Mucosa of rectum (tissue), 2 donors: ENCODE results near the gene RAB40C.

ENCODE experiments used
- H3K27ac ChIP-seq, 2 donors: one replicate each; pipeline ENCODE4 v1.7.0; 2013; ENCODE audit warnings: inconsistent platforms in 2 of 2, low read depth in 2 of 2, low read length in 2 of 2
- H3K27me3 ChIP-seq, 2 donors: one replicate each; pipeline ENCODE4 v1.7.0; 2013; ENCODE audit warnings: low read length in 2 of 2; ENCODE audit not compliant: control insufficient read depth in 2 of 2, insufficient read depth in 2 of 2
- H3K36me3 ChIP-seq, 2 donors: one replicate each; pipeline ENCODE4 v1.7.0; 2013; ENCODE audit warnings: low read length in 2 of 2; ENCODE audit not compliant: control insufficient read depth in 2 of 2, insufficient read depth in 2 of 2
- H3K4me1 ChIP-seq, 2 donors: one replicate each; pipeline ENCODE4 v1.7.0; 2013; ENCODE audit warnings: low read length in 2 of 2, mild to moderate bottlenecking in 1 of 2; ENCODE audit not compliant: control insufficient read depth in 2 of 2, insufficient read depth in 2 of 2
- H3K4me3 ChIP-seq, 2 donors: one replicate each; pipeline ENCODE4 v1.7.0; 2013; ENCODE audit warnings: low read length in 2 of 2
- H3K9ac ChIP-seq, 2 donors: one replicate each; pipeline ENCODE4 v1.7.0; 2013; ENCODE audit warnings: low read length in 2 of 2, low read depth in 1 of 2, mild to moderate bottlenecking in 1 of 2
- H3K9me3 ChIP-seq, 2 donors: one replicate each; pipeline ENCODE4 v1.7.0; 2013; ENCODE audit warnings: low read length in 2 of 2; ENCODE audit not compliant: control insufficient read depth in 2 of 2
- donor health status: healthy.
- donor health status: Normal muscosa, but diverticular disease.

RAB40C gene

GRCh38 chr16:658679-659571 is 69.1 kb downstream of the RAB40C start:
- Histone ChIP-seq H3K4me3 (no peak overlapping the region), H3K27me3 (no peaks in the 10 kb centered on the region), H3K36me3 (peaks cover 1 to 2% of the 10 kb centered on the region in 2 donors), H3K27ac (no peak overlapping the region), H3K9me3 (no peaks in the 10 kb centered on the region), H3K9ac (no peak overlapping the region), H3K4me1 (peaks cover 9% of the 10 kb centered on the region in 2 donors)

GRCh38 chr16:659618-660017 is 69.8 kb downstream of the RAB40C start:
- no peaks in the 10 kb centered on the region for H3K9me3 ChIP-seq
- H3K27ac ChIP-seq, result no peak overlapping the region
- H3K36me3 ChIP-seq, result peaks cover 1 to 2% of the 10 kb centered on the region in 2 donors
- H3K9ac ChIP-seq, result no peak overlapping the region
- no peak overlapping the region for H3K4me3 ChIP-seq
- no peaks in the 10 kb centered on the region for H3K27me3 ChIP-seq
- peaks cover 9% of the 10 kb centered on the region in 2 donors for H3K4me1 ChIP-seq

- Histone ChIP-seq H3K9me3 (no peaks in the 10 kb centered on the region), H3K4me3 (peak overlapping the region in 1 of 2 donors; percentile 50), H3K27ac (peak overlapping the region; percentile 52 to 68), H3K9ac (peak overlapping the region in 1 of 2 donors; percentile 19), H3K36me3 (peaks cover 1 to 2% of the 10 kb centered on the region in 2 donors), H3K4me1 (peaks cover 9% of the 10 kb centered on the region in 2 donors), H3K27me3 (no peaks in the 10 kb centered on the region)
These were observed 70.2 kb downstream of the RAB40C start for GRCh38 chr16:660132-660458.

- Histone ChIP-seq H3K9ac (peak overlapping the region in 1 of 2 donors; percentile 19), H3K9me3 (no peaks in the 10 kb centered on the region), H3K36me3 (peaks cover 1 to 2% of the 10 kb centered on the region in 2 donors), H3K4me1 (peaks cover 9% of the 10 kb centered on the region in 2 donors), H3K4me3 (peak overlapping the region; percentile 41 to 50), H3K27me3 (no peaks in the 10 kb centered on the region), H3K27ac (peak overlapping the region; percentile 52 to 68)
These were observed 70.8 kb downstream of the RAB40C start for GRCh38 chr16:660459-661183.

- H3K36me3 ChIP-seq, result peaks cover 1 to 2% of the 10 kb centered on the region in 2 donors
- peak overlapping the region in 1 of 2 donors; percentile 52 for H3K27ac ChIP-seq
- H3K27me3 ChIP-seq, result no peaks in the 10 kb centered on the region
- H3K4me3 ChIP-seq, result peak overlapping the region in 1 of 2 donors; percentile 39
- H3K9me3 ChIP-seq, result no peaks in the 10 kb centered on the region
- H3K9ac ChIP-seq, result peak overlapping the region in 1 of 2 donors; percentile 8
- peaks cover 9% of the 10 kb centered on the region in 2 donors for H3K4me1 ChIP-seq
These were observed 71.4 kb downstream of the RAB40C start for GRCh38 chr16:661184-661821.

GRCh38 chr16:662095-662494 is 72.2 kb downstream of the RAB40C start:
- H3K9me3 ChIP-seq, result no peaks in the 10 kb centered on the region
- no peak overlapping the region for H3K4me3 ChIP-seq
- H3K9ac ChIP-seq, result no peak overlapping the region
- H3K4me1 ChIP-seq, result peaks cover 9% of the 10 kb centered on the region in 2 donors
- H3K27ac ChIP-seq, result no peak overlapping the region
- H3K36me3 ChIP-seq, result peaks cover 1 to 2% of the 10 kb centered on the region in 2 donors
- no peaks in the 10 kb centered on the region for H3K27me3 ChIP-seq

- Histone ChIP-seq H3K27me3 (no peaks in the 10 kb centered on the region), H3K9ac (no peak overlapping the region), H3K4me1 (peaks cover 12 to 13% of the 10 kb centered on the region in 2 donors), H3K27ac (no peak overlapping the region), H3K36me3 (peaks cover 1 to 2% of the 10 kb centered on the region in 2 donors), H3K4me3 (no peak overlapping the region), H3K9me3 (no peaks in the 10 kb centered on the region)
These were observed 72.7 kb downstream of the RAB40C start for GRCh38 chr16:662597-662996.

GRCh38 chr16:666572-666971 is 76.7 kb downstream of the RAB40C start:
- peaks cover 12 to 15% of the 10 kb centered on the region in 2 donors for H3K4me1 ChIP-seq
- no peaks in the 10 kb centered on the region for H3K9me3 ChIP-seq
- H3K9ac ChIP-seq, result no peak overlapping the region
- no peak overlapping the region for H3K4me3 ChIP-seq
- H3K36me3 ChIP-seq, result peaks cover 16 to 21% of the 10 kb centered on the region in 2 donors
- no peaks in the 10 kb centered on the region for H3K27me3 ChIP-seq
- H3K27ac ChIP-seq, result no peak overlapping the region

- H3K36me3 ChIP-seq, result peaks cover 20 to 25% of the 10 kb centered on the region in 2 donors
- peak overlapping the region; percentile 65 to 87 for H3K9ac ChIP-seq
- peak overlapping the region in 1 of 2 donors; percentile 57 for H3K4me3 ChIP-seq
- peaks cover 12 to 13% of the 10 kb centered on the region in 2 donors for H3K4me1 ChIP-seq
- H3K27ac ChIP-seq, result peak overlapping the region; percentile 78 to 80
- H3K27me3 ChIP-seq, result no peaks in the 10 kb centered on the region
- H3K9me3 ChIP-seq, result no peaks in the 10 kb centered on the region
These were observed 77.4 kb downstream of the RAB40C start for GRCh38 chr16:667113-667779.
